Transverse colon (tissue), 4 donors: Measurements from ENCODE around the gene AVEN.

Experiments
- EP300 ChIP-seq: sonication (generic); formaldehyde crosslinking; IDR thresholded peaks from one replicate; pipeline ENCODE4 v1.6.1; 2017; ENCODE audit warnings: antibody characterized with exemption, low read depth
- POLR2A ChIP-seq: fragments of 450-650 bp; IDR thresholded peaks from one replicate; pipeline ENCODE4 v1.6.1; 2016; ENCODE audit warnings: antibody characterized with exemption, mild to moderate bottlenecking, moderate library complexity
- POLR2AphosphoS5 ChIP-seq, 3 donors: sonication (generic); formaldehyde crosslinking; IDR thresholded peaks; one replicate each; pipeline ENCODE4 v1.6.1; 2016; ENCODE audit warnings: antibody characterized with exemption in 3 of 3
- TF ChIP-seq, protein P1 (sequence below), 5 experiments: fragments of 200-600 bp in 3 of 5; fragments of 450-650 bp in 2 of 5; sonication (generic) in 3 of 5; IDR thresholded peaks; 1 replicate in 2 of 5; 2 replicates in 3 of 5; pipeline ENCODE4 v1.5.1; 2016 to 2017; ENCODE audit warnings: antibody characterized with exemption in 5 of 5, inconsistent platforms in 3 of 5, mild to moderate bottlenecking in 2 of 5, moderate library complexity in 1 of 5

DNA sequence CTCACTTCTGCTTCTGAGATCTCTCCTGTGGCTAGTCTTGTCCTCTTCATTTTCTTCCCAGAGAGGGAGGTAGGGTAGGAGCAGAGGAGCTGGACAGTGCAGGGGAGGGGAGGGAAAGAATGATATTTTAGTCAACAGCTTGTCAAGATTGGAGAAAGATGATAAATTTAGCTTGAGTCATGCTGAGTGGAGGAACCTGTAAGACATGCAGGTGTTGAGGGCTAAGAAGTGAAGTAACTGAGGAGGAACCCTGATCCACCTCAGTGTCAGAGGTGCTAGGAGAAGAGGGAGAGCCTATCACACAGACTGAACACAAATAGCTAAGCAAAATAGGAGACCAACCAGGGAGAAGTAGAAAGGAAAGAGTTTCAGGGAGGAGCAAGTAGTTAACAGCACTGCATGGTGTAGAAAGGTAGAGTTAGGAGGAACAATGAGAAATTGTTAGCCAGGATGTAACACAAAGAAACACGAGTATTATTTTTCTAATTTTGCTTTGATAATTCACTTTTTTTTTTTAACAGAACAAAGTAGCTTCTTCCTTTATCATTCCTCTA lies 178.9 kb downstream of the AVEN start:
- TF ChIP-seq, protein P1, sequence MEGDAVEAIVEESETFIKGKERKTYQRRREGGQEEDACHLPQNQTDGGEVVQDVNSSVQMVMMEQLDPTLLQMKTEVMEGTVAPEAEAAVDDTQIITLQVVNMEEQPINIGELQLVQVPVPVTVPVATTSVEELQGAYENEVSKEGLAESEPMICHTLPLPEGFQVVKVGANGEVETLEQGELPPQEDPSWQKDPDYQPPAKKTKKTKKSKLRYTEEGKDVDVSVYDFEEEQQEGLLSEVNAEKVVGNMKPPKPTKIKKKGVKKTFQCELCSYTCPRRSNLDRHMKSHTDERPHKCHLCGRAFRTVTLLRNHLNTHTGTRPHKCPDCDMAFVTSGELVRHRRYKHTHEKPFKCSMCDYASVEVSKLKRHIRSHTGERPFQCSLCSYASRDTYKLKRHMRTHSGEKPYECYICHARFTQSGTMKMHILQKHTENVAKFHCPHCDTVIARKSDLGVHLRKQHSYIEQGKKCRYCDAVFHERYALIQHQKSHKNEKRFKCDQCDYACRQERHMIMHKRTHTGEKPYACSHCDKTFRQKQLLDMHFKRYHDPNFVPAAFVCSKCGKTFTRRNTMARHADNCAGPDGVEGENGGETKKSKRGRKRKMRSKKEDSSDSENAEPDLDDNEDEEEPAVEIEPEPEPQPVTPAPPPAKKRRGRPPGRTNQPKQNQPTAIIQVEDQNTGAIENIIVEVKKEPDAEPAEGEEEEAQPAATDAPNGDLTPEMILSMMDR (IDR thresholded peaks at IDR 0.05), result no peak
- no peak for TF ChIP-seq EP300
- TF ChIP-seq POLR2A, result no peak
- no peak for TF ChIP-seq POLR2AphosphoS5 (IDR thresholded peaks at IDR 0.05)
